Retinal pigment epithelial cell (primary cell): Measurements from ENCODE around the gene KRTAP9-2.
"Not testable (repeated sequence)": the region's sequence is repeated elsewhere in the genome, so short reads cannot be mapped to it uniquely, and the experiment has no call there.

Experiments used
- DNase-seq: peaks from one replicate; pipeline ENCODE4 v3.0.0-alpha.2; 2010; ENCODE audit warnings: low read depth
- H3K4me3 ChIP-seq: 2 replicates; pipeline ENCODE4 v1.5.1; 2011; ENCODE audit warnings: mild to moderate bottlenecking, low read length, control low read depth, moderate library complexity
- TF ChIP-seq, protein P1 (sequence below): conservative IDR thresholded peaks from 2 replicates; pipeline ENCODE4 v1.5.1; 2011; ENCODE audit warnings: low read depth, low read length, control low read depth, inconsistent platforms

KRTAP9-2 gene

GRCh38 chr17:41265078-41265477, 38.6 kb downstream of the KRTAP9-2 start, which contains the start of gene KRTAP9-6:
Gene KRTAP9-6, plus strand, starts transcription at chr17:41265378. Its CDS starts 0 bp downstream, at chr17:41265378.
- TF ChIP-seq, protein P1, sequence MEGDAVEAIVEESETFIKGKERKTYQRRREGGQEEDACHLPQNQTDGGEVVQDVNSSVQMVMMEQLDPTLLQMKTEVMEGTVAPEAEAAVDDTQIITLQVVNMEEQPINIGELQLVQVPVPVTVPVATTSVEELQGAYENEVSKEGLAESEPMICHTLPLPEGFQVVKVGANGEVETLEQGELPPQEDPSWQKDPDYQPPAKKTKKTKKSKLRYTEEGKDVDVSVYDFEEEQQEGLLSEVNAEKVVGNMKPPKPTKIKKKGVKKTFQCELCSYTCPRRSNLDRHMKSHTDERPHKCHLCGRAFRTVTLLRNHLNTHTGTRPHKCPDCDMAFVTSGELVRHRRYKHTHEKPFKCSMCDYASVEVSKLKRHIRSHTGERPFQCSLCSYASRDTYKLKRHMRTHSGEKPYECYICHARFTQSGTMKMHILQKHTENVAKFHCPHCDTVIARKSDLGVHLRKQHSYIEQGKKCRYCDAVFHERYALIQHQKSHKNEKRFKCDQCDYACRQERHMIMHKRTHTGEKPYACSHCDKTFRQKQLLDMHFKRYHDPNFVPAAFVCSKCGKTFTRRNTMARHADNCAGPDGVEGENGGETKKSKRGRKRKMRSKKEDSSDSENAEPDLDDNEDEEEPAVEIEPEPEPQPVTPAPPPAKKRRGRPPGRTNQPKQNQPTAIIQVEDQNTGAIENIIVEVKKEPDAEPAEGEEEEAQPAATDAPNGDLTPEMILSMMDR: no peak

GRCh38 chr17:41267711-41268110, 41.3 kb downstream of the KRTAP9-2 start:
- TF ChIP-seq, protein P1: no peak
- no peak for DNase-seq
- H3K4me3 ChIP-seq: no peak overlapping the region

More at GRCh38 chr17:41265078-41265477, 38.6 kb downstream of the KRTAP9-2 start, which contains the start of gene KRTAP9-6:
- no peak within 1 kb of the TSS for H3K4me3 ChIP-seq
- no peak for DNase-seq

DNA sequence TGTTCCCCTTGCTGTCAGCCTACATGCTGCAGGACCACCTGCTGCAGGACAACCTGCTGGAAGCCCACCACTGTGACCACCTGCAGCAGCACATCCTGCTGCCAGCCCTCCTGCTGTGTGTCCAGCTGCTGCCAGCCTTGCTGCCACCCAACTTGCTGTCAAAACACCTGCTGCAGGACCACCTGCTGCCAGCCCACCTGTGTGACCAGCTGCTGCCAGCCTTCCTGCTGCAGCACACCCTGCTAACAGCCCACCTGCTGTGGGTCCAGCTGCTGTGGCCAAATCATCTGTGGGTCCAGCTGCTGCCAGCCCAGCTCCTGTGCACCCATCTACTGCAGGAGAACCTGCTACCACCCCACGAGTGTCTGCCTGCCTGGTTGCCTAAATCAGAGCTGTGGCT, 44.9 kb downstream of the KRTAP9-2 start:
- DNase-seq, H3K4me3 ChIP-seq: not testable (repeated sequence)

- no peak for DNase-seq
- H3K4me3 ChIP-seq: no peak overlapping the region
- TF ChIP-seq, protein P1: no peak
These were observed 45.4 kb downstream of the KRTAP9-2 start for GRCh38 chr17:41271858-41272257.

DNA sequence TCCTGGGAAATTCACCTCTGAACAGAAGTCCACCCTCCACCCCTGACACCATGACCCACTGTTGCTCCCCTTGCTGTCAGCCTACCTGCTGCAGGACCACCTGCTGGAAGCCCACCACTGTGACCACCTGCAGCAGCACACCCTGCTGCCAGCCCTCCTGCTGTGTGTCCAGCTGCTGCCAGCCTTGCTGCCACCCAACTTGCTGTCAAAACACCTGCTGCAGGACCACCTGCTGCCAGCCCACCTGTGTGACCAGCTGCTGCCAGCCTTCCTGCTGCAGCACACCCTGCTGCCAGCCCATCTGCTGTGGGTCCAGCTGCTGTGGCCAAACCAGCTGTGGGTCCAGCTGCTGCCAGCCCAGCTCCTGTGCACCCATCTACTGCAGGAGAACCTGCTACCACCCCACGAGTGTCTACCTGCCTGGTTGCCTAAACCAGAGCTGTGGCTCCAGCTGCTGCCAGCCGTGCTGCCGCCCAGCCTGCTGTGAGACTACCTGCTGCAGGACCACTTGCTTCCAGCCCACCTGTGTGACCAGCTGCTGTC, 49.3 kb downstream of the KRTAP9-2 start, which contains the start of gene KRTAP9-7:
KRTAP9-7 (plus strand) TSS at position 51 of the 543 bp plus-strand sequence; CDS start at position 51, 0 bp downstream.
- DNase-seq, H3K4me3 ChIP-seq: not testable (repeated sequence)
